AG10803 (cell line): ENCODE data around the gene EMC8.

ENCODE experiments used
- DNase-seq: peaks from one replicate; pipeline ENCODE4 v3.0.0; 2010; ENCODE audit warnings: low read depth
- H3K4me3 ChIP-seq: 2 replicates; pipeline ENCODE4 v1.5.1; 2011; ENCODE audit warnings: mild to moderate bottlenecking, low read length, control low read depth
- CTCF ChIP-seq: conservative IDR thresholded peaks from 2 replicates; pipeline ENCODE4 v1.5.1; 2011; ENCODE audit warnings: mild to moderate bottlenecking, low read length, control low read depth, inconsistent platforms

The EMC8 gene

GRCh38 chr16:85805442-85806045 is 6.2 kb upstream of the EMC8 start:
- TF ChIP-seq CTCF = no peak
- DNase-seq = no peak
- no peak overlapping the region for H3K4me3 ChIP-seq

GRCh38 chr16:85803570-85803969 is 4.2 kb upstream of the EMC8 start:
- DNase-seq = no peak
- no peak for TF ChIP-seq CTCF
- no peak overlapping the region for H3K4me3 ChIP-seq

- no peak for TF ChIP-seq CTCF
- peak; percentile 27 for DNase-seq
These were observed 951 bp upstream of the EMC8 start for GRCh38 chr16:85800321-85800669.

GRCh38 chr16:85798901-85799496 is 345 bp downstream of the EMC8 start:
- peak overlapping the region; percentile 94 for H3K4me3 ChIP-seq
- peak; percentile 28 for DNase-seq
- TF ChIP-seq CTCF = no peak

More at GRCh38 chr16:85800321-85800669, 951 bp upstream of the EMC8 start:
- peak overlapping the region; percentile 94 for H3K4me3 ChIP-seq

- peak overlapping the region; percentile 94 for H3K4me3 ChIP-seq
- no peak for DNase-seq
- no peak for TF ChIP-seq CTCF
These were observed 1.0 kb downstream of the EMC8 start for GRCh38 chr16:85798283-85798776.

GRCh38 chr16:85796599-85796998 is 2.7 kb downstream of the EMC8 start:
- no peak for DNase-seq
- no peak overlapping the region for H3K4me3 ChIP-seq
- TF ChIP-seq CTCF = no peak

GRCh38 chr16:85796152-85796551 is 3.2 kb downstream of the EMC8 start:
- no peak for TF ChIP-seq CTCF
- no peak overlapping the region for H3K4me3 ChIP-seq
- DNase-seq = no peak
